ENCODE measurements around the gene LRRC38.

GRCh38 chr1:13510499-13510898 lies 3.3 kb downstream of the LRRC38 start:
- TF ChIP-seq POLR2AphosphoS5 (IDR thresholded peaks at IDR 0.05; ENCODE audit: low read depth, low read length) (no peak), ZBTB33 (IDR thresholded peaks at IDR 0.05; ENCODE audit: extremely low read depth, insufficient replicate concordance, low read length) (no peak), CTCF (IDR thresholded peaks at IDR 0.05 in 2 of 3, conservative IDR thresholded peaks at IDR 0.05 in 1 of 3; ENCODE audit: borderline replicate concordance in 1 of 3, insufficient read depth in 1 of 3, low read depth in 2 of 3, low read length in 2 of 3) (no peak), MAX (IDR thresholded peaks at IDR 0.05) (no peak), JUND (IDR thresholded peaks at IDR 0.05) (no peak)
